ENCODE results near the gene AQP1.

The AQP1 gene

GRCh38 chr7:30922596-30922995, 10.9 kb downstream of the AQP1 start:
- DNase-seq = no peak

- no peak for DNase-seq
Observed at GRCh38 chr7:30923009-30923773, 11.5 kb downstream of the AQP1 start.

- DNase-seq = no peak
Observed at GRCh38 chr7:30923774-30924413, 12.2 kb downstream of the AQP1 start.

- DNase-seq = no peak
Observed at GRCh38 chr7:30924624-30925023, 13.0 kb downstream of the AQP1 start.

- no peak for DNase-seq
Observed at GRCh38 chr7:30925117-30925516, 13.5 kb downstream of the AQP1 start.

- DNase-seq = no peak
Observed at GRCh38 chr7:30925913-30926312, 14.3 kb downstream of the AQP1 start.

GRCh38 chr7:30926313-30926712, 14.7 kb downstream of the AQP1 start:
- no peak for DNase-seq

- DNase-seq = no peak
Observed at GRCh38 chr7:30927040-30927439, 15.4 kb downstream of the AQP1 start.

GRCh38 chr7:30927559-30927958, 15.9 kb downstream of the AQP1 start:
- DNase-seq = no peak

- DNase-seq = no peak
Observed at GRCh38 chr7:30928254-30928872, 16.7 kb downstream of the AQP1 start.

GRCh38 chr7:30929686-30930085, 18.0 kb downstream of the AQP1 start:
- no peak for DNase-seq

- no peak for DNase-seq
Observed at GRCh38 chr7:30930621-30931020, 19.0 kb downstream of the AQP1 start.

GRCh38 chr7:30931161-30931928, 19.7 kb downstream of the AQP1 start:
- no peak for DNase-seq

- no peak for DNase-seq
Observed at GRCh38 chr7:30931929-30932540, 20.4 kb downstream of the AQP1 start.

GRCh38 chr7:30932562-30932961, 20.9 kb downstream of the AQP1 start:
- DNase-seq = no peak

GRCh38 chr7:30933124-30933974, 21.7 kb downstream of the AQP1 start:
- no peak for DNase-seq

GRCh38 chr7:30934225-30934624, 22.6 kb downstream of the AQP1 start:
- DNase-seq = no peak

- DNase-seq = no peak
Observed at GRCh38 chr7:30934732-30935568, 23.3 kb downstream of the AQP1 start.

- no peak for DNase-seq
Observed at GRCh38 chr7:30935569-30935877, 23.9 kb downstream of the AQP1 start.

- no peak for DNase-seq
Observed at GRCh38 chr7:30936650-30937245, 25.1 kb downstream of the AQP1 start.

- no peak for DNase-seq
Observed at GRCh38 chr7:30937416-30937815, 25.8 kb downstream of the AQP1 start.

Data from stimulated activated CD4-positive, alpha-beta T cell treated with anti-CD3 and anti-CD28 coated beads, Interleukin-12 subunit alpha, Interleukin-12 subunit beta, amount 100 ng/mL, for 4 hours (primary cell).